Tibial nerve (tissue), 4 donors: Measurements from ENCODE around the gene LRRC3.
"Not testable (repeated sequence)": the region's sequence is repeated elsewhere in the genome, so short reads cannot be mapped to it uniquely, and the experiment has no call there.

Source experiments
- CTCF ChIP-seq, 5 experiments: fragments of 200-600 bp in 3 of 5; fragments of 450-650 bp in 2 of 5; sonication (generic) in 3 of 5; IDR thresholded peaks; one replicate each; pipeline ENCODE4 v1.5.1; 2016 to 2019; ENCODE audit warnings: antibody characterized with exemption in 5 of 5, mild to moderate bottlenecking in 3 of 5, moderate library complexity in 2 of 5
- EP300 ChIP-seq, 2 donors: sonication (generic); formaldehyde crosslinking; IDR thresholded peaks; one replicate each; pipeline ENCODE4 v1.6.1; 2017; ENCODE audit warnings: antibody characterized with exemption in 2 of 2, mild to moderate bottlenecking in 1 of 2
- POLR2A ChIP-seq, 2 donors: fragments of 450-650 bp; IDR thresholded peaks; one replicate each; pipeline ENCODE4 v1.6.1; 2017; ENCODE audit warnings: antibody characterized with exemption in 2 of 2, mild to moderate bottlenecking in 2 of 2, moderate library complexity in 2 of 2

- not testable (repeated sequence) for TF ChIP-seq POLR2A, CTCF, EP300 (IDR thresholded peaks at IDR 0.05)
Measured at GRCh38 chr21:44503006-44503889, 47.9 kb downstream of the LRRC3 start.
